ENCODE measurements around the gene OR4B1.
"Not testable (repeated sequence)": the region's sequence is repeated elsewhere in the genome, so short reads cannot be mapped to it uniquely, and the experiment has no call there.

The OR4B1 gene

DNA sequence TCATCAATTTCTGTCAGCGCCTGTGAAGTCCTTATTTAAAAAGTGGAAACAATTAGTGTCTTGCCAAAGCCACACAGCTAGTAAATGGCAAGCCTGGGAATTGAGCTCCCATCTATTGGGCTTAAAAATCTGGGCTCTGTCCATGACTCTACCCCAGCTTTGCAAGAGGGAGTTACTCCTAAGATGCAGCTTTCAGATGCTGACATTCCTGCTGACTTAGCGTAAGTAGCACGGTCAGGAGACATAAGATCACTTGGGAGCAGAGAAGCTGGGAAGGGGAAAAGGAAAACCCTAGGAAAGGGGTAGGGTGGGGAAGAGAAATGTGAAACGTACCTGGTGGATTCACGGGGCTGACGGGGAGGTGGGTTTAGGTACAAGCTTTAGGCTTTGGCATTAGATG lies 36.0 kb upstream of the OR4B1 start (continued):
- TF ChIP-seq POU6F1 (CRISPR knock-in tag; IDR thresholded peaks at IDR 0.05; ENCODE audit: borderline replicate concordance, low read depth) (no peak), CREB5 (CRISPR knock-in tag; IDR thresholded peaks at IDR 0.05; ENCODE audit: low read depth) (no peak), ZNF70 (CRISPR knock-in tag; IDR thresholded peaks at IDR 0.05) (no peak)

- no peak for ATAC-seq
- TF ChIP-seq CREB5 (CRISPR knock-in tag; IDR thresholded peaks at IDR 0.05; ENCODE audit: low read depth) (no peak), OSR1 (CRISPR knock-in tag; IDR thresholded peaks at IDR 0.05) (no peak)
Observed at GRCh38 chr11:48182860-48183526, 33.6 kb upstream of the OR4B1 start.

DNA sequence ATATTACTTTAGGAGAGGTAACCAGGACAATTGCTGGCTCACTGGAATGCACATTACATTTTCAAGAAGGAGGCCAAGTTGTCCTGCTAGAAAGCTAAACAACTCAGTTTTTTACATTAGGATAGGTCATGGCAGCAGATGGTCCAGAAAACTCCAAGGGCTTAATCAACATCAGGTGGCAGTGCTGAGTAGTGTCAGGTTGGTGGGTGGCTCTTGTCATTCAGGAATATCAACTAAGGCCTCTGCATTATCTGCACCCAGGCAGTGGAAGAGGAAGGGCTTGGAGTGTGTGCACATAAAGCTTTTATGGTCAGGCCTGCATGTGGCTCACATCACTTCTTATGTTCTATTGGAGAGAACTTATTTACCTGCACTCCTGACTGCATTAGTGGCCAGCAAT lies 32.2 kb upstream of the OR4B1 start:
- no peak for ATAC-seq
- TF ChIP-seq BACH2 (CRISPR knock-in tag; IDR thresholded peaks at IDR 0.05; ENCODE audit: borderline replicate concordance) (no peak), RARB (CRISPR knock-in tag; IDR thresholded peaks at IDR 0.05) (no peak)

DNA sequence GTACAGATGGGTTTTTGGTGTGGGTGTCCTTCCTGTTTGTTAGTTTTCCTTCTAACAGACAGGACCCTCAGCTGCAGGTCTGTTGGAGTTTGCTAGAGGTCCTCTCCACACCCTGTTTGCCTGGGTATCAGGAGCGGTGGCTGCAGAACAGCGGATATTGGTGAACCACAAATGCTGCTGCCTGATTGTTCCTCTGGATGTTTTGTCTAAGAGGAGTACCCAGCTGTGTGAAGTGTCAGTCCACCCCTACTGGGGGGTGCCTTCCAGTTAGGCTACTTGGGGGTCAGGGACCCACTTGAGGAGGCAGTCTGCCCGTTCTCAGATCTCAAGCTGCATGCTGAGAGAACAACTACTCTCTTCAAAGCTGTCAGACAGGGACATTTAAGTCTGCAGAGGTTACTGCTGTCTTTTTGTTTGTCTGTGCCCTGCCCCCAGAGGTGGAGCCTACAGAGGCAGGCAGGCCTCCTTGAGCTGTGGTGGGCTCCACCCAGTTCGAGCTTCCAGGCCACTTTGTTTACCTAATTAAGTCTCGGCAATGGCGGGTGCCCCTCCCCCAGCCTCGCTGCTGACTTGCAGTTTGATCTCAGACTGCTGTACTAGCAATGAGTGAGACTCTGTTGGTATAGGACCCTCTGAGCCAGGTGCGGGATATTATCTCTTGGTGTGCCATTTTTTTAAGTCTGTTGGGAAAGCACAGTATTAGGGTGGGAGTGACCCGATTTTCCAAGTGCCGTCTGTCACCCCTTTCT lies 25.5 kb upstream of the OR4B1 start:
- not testable (repeated sequence) for ATAC-seq

GRCh38 chr11:48193876-48194275 lies 22.7 kb upstream of the OR4B1 start:
- TF ChIP-seq ARNTL (CRISPR knock-in tag; IDR thresholded peaks at IDR 0.05; ENCODE audit: borderline replicate concordance, low read depth) (no peak), ZNF8 (CRISPR knock-in tag; IDR thresholded peaks at IDR 0.05) (no peak), TCF4 (CRISPR knock-in tag; IDR thresholded peaks at IDR 0.05; ENCODE audit: borderline replicate concordance) (no peak), RARB (CRISPR knock-in tag; IDR thresholded peaks at IDR 0.05) (no peak), ZC3H10 (CRISPR knock-in tag; IDR thresholded peaks at IDR 0.05) (no peak), ISL1 (CRISPR knock-in tag; IDR thresholded peaks at IDR 0.05) (no peak), ZNF565 (CRISPR knock-in tag; conservative IDR thresholded peaks at IDR 0.05; ENCODE audit: low read depth) (no peak), BACH2 (CRISPR knock-in tag; IDR thresholded peaks at IDR 0.05; ENCODE audit: borderline replicate concordance) (no peak), CREB5 (CRISPR knock-in tag; IDR thresholded peaks at IDR 0.05; ENCODE audit: low read depth) (no peak), CSRNP3 (CRISPR knock-in tag; IDR thresholded peaks at IDR 0.05) (no peak), GLIS3 (CRISPR knock-in tag; IDR thresholded peaks at IDR 0.05) (no peak), ZFP3 (CRISPR knock-in tag; IDR thresholded peaks at IDR 0.05) (no peak), PPARA (CRISPR knock-in tag; IDR thresholded peaks at IDR 0.05; ENCODE audit: borderline replicate concordance) (no peak), ESRRG (CRISPR knock-in tag; IDR thresholded peaks at IDR 0.05) (no peak)
- TF ChIP-seq, protein P1, sequence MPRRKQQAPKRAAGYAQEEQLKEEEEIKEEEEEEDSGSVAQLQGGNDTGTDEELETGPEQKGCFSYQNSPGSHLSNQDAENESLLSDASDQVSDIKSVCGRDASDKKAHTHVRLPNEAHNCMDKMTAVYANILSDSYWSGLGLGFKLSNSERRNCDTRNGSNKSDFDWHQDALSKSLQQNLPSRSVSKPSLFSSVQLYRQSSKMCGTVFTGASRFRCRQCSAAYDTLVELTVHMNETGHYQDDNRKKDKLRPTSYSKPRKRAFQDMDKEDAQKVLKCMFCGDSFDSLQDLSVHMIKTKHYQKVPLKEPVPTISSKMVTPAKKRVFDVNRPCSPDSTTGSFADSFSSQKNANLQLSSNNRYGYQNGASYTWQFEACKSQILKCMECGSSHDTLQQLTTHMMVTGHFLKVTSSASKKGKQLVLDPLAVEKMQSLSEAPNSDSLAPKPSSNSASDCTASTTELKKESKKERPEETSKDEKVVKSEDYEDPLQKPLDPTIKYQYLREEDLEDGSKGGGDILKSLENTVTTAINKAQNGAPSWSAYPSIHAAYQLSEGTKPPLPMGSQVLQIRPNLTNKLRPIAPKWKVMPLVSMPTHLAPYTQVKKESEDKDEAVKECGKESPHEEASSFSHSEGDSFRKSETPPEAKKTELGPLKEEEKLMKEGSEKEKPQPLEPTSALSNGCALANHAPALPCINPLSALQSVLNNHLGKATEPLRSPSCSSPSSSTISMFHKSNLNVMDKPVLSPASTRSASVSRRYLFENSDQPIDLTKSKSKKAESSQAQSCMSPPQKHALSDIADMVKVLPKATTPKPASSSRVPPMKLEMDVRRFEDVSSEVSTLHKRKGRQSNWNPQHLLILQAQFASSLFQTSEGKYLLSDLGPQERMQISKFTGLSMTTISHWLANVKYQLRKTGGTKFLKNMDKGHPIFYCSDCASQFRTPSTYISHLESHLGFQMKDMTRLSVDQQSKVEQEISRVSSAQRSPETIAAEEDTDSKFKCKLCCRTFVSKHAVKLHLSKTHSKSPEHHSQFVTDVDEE (CRISPR knock-in tag; IDR thresholded peaks at IDR 0.05), result no peak

More at GRCh38 chr11:48193876-48194275, 22.7 kb upstream of the OR4B1 start:
- ATAC-seq, result no peak
